ENCODE data around the gene CD99L2.

- TF ChIP-seq ZNF207 (IDR thresholded peaks at IDR 0.05; ENCODE audit: borderline replicate concordance) (no peak), SUZ12 (IDR thresholded peaks at IDR 0.05; ENCODE audit: unreplicated experiment) (no peak), CTCF (IDR thresholded peaks at IDR 0.05 in 2 of 3, conservative IDR thresholded peaks at IDR 0.05 in 1 of 3; ENCODE audit: control insufficient read depth in 2 of 3, extremely low read depth in 1 of 3, insufficient read depth in 1 of 3, low read depth in 3 of 3, low read length in 3 of 3) (no peak), CEBPB (IDR thresholded peaks at IDR 0.05; ENCODE audit: borderline replicate concordance in 1 of 2, low read depth in 2 of 2, low read length in 2 of 2) (no peak), RFX5 (IDR thresholded peaks at IDR 0.05; ENCODE audit: low read depth, low read length) (no peak), SMAD1 (IDR thresholded peaks at IDR 0.05; ENCODE audit: low read depth, partially characterized antibody) (no peak), MAX (IDR thresholded peaks at IDR 0.05; ENCODE audit: low read depth, low read length) (no peak), POLR2AphosphoS5 (IDR thresholded peaks at IDR 0.05; ENCODE audit: low read length) (no peak)
Measured at GRCh38 chrX:150863191-150863590, 35.3 kb downstream of the CD99L2 start.

Measured in GM12878 (cell line).